Measurements from ENCODE around the gene P2RX7.
"Not testable (repeated sequence)": the region's sequence is repeated elsewhere in the genome, so short reads cannot be mapped to it uniquely, and the experiment has no call there.

P2RX7 gene

DNA sequence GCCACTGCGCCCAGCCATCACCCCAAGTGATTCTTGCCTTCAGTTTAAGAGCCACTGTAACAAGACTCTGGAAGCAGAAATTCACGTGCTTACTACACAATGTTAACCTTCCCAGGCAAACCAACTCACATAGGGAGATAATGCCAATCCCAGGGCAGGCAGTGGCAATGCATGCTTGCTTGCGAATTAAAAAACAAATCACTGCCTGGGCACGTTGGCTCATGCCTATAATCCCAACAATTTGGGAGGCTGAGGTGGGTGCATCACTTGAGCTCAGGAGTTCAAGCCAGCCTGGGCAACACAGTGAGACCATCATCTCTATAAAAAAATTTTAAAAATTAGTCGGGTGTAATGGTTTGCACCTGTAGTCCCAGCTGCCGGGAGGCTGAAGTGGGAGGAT is 39.5 kb downstream of the P2RX7 start:
- DNase-seq (ENCODE audit: low read depth): no peak

DNA sequence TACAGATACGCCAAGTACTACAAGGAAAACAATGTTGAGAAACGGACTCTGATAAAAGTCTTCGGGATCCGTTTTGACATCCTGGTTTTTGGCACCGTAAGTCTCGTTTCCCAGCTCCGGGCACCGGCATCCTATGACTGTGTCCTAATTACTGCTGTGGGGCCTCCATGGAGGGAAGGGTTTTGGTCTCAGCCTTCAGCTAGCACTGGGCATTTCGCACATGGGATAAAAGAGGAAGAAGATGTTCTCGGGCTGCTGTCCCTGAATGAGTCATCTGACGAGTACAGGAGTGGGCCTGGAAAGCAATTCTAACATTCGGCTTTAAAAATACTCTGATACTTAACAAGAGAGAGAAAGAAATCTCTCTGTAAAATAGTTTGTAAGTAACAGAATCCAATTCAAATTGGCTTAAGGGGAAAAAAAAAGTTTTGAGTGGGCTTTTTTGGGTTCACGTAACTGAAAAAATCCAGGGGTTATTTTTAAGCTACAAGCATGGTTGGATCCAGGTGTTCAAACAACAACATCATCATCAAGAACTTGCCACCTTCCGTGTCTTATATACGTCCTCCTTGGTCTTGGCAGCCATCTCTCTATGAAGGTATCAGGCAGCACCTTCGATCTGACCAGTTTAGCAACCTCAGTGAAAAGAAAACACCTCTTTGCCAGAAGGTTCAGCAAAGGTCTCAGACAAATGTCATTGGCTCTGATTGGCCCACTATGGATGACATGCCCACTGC is 42.9 kb downstream of the P2RX7 start:
- no peak for DNase-seq (ENCODE audit: low read depth)

DNA sequence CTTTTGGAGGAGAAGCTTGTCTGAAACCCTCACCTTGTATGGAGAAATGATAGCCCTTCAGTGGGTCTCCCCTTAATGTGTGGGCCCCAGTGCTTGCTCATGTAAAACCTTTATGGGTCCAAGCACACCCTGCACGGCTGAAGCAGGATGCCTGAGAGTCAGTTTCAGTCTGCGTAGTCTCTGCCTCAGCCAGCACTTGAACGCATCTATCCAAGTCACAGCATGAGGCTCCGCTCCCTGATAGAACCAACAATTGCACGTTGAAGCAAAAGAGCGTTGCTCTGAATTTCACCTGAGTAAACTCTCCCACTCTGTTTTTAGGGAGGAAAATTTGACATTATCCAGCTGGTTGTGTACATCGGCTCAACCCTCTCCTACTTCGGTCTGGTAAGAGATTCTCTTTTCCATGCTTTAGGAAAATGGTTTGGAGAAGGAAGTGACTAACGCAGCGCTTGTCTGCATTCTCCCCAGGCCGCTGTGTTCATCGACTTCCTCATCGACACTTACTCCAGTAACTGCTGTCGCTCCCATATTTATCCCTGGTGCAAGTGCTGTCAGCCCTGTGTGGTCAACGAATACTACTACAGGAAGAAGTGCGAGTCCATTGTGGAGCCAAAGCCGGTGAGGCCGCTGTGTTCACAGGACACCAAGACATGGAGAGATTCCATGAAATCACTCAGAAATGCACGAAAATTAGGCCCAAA is 44.3 kb downstream of the P2RX7 start:
- DNase-seq (ENCODE audit: low read depth): no peak

DNA sequence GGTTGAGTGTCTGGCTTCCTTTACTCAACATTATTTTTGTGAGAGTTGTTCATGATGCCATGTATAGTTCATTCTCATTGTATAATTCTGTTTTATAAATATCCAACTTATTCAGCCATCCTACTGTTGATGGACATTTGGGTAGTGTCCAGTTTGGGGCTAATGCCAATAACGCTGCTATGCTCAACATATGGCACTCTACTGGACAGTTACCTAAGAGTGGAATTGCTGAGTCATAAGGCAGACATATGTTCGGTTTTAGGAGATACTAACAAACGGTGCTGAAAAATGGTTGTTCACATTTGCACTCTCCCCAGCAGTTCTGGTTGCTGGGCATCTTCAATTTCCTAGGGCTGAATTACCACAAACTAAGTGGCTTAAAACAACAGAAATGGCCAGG is 48.5 kb downstream of the P2RX7 start:
- no peak for DNase-seq (ENCODE audit: low read depth)

DNA sequence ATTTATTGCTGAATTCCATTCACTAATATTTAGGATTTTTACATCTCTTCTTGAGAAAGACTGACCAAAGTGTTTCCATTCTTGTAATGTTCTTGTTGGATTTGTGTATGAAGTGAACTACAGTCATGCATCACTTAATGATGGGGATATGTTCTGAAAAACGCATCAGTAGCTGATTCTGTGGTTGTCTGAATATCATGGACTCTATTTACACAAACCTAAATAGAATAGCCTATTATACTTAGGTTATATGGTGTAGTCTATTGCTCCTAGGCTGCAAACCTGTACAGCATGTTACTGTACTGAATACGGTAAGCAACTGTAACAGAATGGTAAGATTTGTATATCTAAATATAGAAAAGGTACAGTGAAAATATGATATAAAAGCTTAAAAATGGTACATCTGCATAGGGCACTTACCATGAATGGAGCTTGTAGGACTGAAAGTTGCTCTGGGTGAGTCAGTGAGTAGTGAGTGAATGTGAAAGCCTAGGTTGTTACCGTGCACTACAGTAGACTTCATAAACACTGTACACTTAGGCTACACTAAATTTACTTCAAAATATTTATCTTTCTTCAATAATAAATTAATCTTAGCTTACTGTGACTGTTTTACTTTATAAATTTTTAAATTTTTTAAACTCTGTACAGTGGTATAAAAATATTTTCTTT is 49.7 kb downstream of the P2RX7 start:
- no peak for DNase-seq (ENCODE audit: low read depth)

DNA sequence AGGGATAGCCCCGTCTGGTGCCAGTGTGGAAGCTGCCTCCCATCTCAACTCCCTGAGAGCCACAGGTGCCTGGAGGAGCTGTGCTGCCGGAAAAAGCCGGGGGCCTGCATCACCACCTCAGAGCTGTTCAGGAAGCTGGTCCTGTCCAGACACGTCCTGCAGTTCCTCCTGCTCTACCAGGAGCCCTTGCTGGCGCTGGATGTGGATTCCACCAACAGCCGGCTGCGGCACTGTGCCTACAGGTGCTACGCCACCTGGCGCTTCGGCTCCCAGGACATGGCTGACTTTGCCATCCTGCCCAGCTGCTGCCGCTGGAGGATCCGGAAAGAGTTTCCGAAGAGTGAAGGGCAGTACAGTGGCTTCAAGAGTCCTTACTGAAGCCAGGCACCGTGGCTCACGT is 51.7 kb downstream of the P2RX7 start:
- no peak for DNase-seq (ENCODE audit: low read depth)

DNA sequence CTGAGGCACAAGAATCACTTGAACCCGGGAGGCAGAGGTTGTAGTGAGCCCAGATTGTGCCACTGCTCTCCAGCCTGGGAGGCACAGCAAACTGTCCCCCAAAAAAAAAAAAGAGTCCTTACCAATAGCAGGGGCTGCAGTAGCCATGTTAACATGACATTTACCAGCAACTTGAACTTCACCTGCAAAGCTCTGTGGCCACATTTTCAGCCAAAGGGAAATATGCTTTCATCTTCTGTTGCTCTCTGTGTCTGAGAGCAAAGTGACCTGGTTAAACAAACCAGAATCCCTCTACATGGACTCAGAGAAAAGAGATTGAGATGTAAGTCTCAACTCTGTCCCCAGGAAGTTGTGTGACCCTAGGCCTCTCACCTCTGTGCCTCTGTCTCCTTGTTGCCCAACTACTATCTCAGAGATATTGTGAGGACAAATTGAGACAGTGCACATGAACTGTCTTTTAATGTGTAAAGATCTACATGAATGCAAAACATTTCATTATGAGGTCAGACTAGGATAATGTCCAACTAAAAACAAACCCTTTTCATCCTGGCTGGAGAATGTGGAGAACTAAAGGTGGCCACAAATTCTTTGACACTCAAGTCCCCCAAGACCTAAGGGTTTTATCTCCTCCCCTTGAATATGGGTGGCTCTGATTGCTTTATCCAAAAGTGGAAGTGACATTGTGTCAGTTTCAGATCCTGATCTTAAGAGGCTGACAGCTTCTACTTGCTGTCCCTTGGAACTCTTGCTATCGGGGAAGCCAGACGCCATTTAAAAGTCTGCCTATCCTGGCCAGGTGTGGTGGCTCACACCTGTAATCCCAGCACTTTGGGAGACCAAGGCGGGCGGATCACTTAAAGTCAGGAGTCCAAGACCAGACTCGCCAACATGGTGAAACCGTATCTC is 52.6 kb downstream of the P2RX7 start:
- no peak for DNase-seq (ENCODE audit: low read depth)

DNA sequence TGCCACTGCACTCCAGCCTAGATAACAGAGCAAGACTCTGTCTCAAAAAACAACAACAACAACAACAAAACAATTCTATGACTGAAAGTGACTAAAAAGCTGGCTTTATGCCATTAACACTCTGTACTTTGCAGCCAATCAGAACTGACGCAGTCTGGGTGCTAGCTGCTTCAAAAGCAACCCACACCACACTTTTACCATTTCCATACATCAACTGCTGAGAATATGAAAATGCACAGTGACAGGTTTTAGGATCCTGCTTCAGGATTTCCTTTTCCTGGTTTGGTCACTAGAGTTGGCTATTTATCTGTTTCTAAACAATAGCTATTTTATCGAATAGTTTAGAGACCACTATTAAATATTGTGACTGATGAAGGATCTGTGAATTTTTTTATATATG is 54.1 kb downstream of the P2RX7 start:
- no peak for DNase-seq (ENCODE audit: low read depth)

DNA sequence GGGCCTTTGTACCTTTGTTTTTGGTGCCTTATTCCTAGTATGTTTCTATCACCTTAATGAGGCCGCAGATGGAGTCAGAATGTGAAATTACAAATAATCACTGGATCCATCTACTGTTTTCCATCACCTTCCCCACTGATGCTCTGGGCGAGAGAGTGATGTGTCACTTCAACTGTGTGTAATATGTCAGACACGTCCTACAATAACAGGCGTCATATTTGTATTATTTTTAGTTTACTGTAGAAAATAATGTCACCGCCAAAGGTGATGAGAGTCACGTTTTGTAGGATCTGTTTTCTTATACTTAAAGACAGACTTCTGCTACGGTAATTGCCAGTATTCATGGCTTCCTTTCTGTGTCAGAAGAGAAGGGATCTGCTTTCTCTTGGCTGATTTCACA is 54.8 kb downstream of the P2RX7 start:
- DNase-seq (ENCODE audit: low read depth): no peak

DNA sequence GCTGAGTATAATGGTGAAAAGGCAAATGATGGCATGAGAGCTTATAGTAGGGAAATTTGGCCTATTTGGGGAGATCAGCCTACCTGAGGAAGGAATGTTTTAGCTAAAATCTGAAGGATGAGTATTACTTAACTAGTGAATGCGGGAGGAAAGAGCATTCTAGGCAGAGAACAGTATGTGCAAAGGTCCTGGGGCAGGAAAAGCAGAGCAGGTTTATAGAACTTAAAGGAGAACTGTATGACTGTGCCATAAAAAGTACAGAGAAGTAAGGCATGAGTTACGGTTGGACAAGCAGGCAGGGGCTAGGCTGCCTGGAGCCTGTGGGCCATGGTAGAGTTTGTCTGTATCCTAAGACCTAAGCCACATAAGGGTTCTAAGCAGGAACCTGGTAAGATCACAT is 55.6 kb downstream of the P2RX7 start:
- DNase-seq (ENCODE audit: low read depth): no peak

DNA sequence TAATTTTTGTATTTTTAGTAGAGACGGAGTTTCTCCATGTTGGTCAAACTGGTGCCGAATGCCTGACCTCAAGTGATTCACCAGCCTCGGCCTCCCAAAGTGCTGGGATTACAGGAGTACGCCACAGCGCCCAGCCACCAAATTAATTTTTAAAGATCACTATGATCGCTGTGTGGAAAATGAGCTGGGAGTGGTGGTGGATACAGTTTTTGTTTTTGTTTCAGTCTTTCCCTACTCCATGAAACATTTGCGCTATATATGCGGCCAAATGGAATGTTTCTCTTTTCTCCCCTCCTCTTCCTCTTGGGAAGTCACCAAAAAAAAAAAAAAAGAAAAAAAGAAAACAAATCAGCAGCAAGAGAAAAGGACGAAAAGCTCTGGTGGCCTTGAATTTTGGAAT is 56.5 kb downstream of the P2RX7 start:
- DNase-seq (ENCODE audit: low read depth): no peak

DNA sequence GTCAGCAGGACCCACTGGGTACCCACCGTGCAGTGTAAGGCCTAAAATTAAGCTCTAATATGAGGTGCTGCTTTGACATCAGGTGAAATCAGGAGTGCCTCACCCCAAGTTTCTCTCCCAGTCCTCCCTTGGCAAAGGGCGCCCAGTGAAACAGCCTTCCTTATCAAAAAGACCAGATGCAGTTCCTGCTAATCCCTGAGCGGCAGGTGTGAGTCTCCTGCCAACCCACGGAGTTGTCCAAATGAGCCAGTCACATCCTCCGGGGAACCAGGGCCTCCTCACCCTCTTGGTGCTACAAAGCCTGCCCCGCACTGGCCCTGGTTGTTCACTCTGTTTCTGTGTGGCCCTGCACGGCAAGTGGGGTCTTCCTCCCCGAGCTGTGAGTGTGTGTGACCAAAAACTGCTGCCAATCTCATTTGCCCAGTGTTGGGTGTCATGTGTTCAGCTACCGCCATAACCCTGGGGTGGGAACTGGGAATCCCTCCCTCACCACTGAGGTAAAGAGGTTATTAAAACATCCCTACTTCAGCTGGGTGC is 57.0 kb downstream of the P2RX7 start:
- DNase-seq (ENCODE audit: low read depth): no peak

DNA sequence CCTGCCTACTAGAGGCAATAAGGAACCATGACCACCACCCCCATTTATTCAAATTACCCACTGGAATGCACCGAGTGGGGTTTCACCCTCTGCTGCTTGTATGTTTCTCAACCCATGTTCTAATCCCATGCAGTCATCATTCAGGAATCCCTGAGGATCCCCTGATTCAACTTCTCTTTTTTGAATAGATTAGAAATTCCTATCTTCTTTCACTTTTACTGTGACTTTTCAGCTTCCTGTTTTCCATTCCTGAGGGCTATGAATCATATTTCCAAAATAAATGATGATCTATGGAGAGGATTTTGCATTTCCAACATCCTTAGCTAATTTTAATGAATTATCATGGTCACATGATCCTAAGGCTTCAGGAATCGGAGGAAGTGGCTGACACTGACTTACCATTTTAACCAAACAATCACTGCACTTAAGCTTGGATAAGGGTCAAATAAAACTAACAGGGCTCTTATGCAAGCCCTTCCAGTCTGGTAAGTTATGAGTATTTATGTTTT is 57.9 kb downstream of the P2RX7 start:
- DNase-seq (ENCODE audit: low read depth): no peak

DNA sequence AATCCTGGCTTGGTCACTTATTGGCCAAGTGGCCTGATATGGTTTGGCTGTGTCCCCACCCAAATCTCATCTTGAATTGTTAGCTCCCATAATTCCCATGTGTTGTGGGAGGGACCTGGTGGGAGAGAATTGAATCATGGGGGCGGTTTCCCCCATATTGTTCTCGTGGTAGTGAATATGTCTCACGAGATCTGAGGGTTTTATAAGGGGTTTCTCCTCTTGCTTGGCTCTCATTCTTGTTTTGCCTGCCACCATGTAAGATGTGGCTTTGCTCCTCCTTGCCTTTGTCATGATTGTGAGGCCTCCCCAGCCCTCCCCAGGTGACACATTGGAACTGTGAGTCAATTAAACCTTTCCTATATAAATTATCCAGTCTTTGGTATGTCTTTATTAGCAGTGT is 58.5 kb downstream of the P2RX7 start:
- no peak for DNase-seq (ENCODE audit: low read depth)

DNA sequence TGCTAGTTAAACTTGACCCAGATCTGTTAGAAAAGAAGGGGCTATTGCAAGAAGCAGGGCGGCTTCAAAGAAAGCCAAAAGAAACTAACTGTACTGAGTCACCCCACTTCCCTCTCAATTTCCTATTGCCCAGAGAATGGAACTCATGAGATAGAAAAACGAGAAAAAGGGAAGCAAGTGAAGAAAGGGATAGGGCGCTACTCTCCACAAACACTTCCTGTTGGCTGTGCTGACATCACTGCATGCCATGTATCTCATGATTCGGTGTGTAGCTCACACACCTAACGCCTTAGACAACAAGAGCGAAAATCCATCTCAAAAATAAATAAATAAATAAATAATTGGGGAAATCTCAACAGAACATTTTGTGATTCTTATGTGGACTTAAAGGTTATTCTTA is 64.2 kb downstream of the P2RX7 start:
- no peak for DNase-seq (ENCODE audit: low read depth)

DNA sequence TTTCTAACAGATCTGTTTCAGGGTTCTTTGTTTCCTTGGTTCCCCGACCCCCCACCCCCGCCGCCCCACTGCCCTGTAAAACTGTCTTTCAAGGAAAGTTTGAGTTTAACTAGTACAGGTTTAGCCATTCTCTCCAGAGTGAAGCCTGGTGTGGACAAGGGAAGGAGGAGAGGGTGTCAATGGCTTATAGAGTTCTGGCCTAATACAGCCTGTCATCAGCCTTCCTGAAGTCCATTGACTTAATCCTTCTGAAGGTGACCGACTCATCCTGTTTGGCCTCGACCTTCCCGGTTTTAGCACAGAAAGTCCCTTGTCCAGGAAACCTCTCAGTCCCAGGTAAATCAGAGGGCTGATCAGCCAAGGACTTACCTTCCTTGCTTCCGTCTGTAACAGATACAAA is 66.3 kb downstream of the P2RX7 start:
- no peak for DNase-seq (ENCODE audit: low read depth)

DNA sequence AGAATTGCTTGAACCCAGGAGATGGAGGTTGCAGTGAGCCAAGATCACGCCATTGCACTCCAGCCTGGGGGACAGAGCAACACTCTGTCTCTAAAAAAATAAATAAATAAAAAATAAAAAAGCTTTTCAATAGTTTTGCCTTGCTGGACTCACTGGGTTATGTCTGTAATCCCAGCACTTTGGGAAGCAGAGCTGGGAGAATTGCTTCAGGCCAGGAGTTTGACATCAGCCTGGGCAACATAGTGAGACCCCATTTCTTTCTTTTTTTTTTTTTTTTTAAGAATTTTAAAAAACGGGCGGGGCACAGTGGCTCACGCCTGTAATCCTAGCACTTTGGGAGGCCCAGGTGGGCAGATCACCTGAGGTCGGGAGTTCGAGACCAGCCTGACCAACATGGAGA is 68.5 kb downstream of the P2RX7 start:
- not testable (repeated sequence) for DNase-seq (ENCODE audit: low read depth)

DNA sequence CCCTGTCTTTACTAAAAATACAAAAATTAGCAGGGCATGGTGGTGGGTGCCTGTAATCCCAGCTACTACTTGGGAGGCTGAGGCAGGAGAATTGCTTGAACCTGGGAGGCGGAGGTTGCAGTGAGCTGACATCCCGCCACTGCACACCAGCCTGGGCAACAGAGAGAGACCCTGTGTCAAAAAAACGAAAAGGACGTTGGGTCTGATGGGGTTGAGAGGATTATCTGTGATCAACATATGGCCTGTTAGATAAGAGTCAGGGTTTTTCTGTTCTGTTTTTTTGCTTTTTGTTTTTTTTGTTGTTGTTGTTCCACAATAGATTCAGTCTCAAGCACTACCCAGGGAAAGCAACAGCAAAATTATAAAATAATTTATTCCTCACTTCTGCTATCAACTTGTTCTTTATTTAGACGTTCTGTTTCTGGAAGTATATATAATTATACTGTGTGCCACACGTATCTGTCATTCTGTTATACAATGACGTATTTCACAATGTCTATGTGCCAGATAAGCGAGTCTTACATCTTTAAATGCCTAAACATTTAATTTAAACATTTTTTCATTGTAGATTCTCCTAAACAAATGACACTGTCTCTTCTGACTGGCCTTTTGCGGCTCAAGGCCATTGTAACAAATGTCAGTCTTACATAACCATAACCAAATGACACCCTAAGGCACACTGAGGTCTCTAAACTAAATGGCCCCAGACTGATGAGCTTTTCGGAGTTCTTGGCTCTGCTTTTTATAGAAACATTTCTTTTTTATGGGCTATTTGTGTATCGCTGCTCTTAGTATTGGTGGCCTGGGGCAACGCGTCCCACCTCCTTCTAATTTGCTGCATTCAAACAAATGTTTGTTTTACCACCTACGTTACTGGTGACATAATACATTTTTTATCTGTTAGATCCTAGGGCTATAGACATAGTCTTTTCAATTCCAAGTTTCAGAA is 70.0 kb downstream of the P2RX7 start:
- no peak for DNase-seq (ENCODE audit: low read depth)

DNA sequence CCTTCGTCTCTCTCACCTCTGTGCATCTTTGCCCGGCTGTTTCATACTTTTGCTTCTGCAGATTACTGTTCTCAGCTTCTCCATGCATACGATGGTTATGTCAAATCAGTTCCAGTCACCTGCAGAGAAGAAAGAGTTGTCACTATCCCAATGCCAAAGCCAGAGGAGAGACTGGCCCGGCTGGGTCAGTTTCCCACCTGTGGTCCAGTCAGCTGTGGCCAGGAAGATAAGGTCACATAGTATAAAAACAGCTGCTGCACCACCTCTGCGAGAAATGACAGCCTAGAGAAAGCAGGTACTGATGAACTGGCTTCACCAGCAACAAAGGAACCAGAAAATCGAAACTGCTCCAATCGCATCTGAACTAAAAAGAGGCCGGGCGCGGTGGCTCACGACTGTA is 70.8 kb downstream of the P2RX7 start:
- DNase-seq (ENCODE audit: low read depth): no peak

DNA sequence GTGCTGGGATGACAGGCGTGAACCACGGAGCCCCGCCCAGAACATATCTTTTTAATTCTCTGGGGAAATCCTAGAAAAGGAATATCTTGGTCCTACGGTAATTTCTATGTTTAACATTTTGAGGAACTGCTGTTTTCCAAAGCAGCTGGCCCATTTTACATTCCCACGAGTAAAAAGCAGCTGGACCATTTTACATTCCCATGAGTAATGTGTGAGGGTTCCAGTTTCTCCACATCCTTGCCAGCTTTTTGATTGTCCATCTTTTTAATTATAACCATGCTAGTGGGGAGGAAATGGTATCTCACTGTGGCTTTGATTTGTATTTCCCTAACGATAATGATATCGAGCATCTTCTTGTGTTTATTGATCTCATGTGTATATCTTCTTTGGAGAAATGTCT is 72.8 kb downstream of the P2RX7 start:
- DNase-seq (ENCODE audit: low read depth): no peak

DNA sequence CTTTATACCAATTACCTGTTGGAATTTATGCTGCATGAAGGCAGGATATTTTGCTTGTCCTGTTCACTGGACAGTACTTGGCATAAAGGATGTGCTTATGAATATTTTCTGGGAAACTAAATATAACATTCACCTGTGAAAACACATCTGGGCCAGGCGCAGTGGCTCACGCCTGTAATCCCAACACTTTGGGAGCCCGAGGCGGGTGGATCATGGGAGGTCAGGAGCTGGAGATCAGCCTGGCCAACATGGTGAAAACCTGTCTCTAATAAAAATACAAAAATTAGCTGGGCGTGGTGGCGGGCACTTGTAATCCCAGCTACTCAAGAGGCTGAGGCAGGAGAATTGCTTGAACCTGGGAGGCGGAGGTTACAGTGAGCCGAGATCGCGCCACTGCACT is 75.9 kb downstream of the P2RX7 start:
- DNase-seq (ENCODE audit: low read depth): not testable (repeated sequence)
